HG03045 (cell line): ENCODE measurements around the gene CNOT11.
"Not testable (repeated sequence)": the region's sequence is repeated elsewhere in the genome, so short reads cannot be mapped to it uniquely, and the experiment has no call there.

Experiments
- ATAC-seq: cut with Tn5 transposase; IDR thresholded peaks from one replicate; pipeline ENCODE4 v1.9.1; 2021; ENCODE audit warnings: mild to moderate bottlenecking, moderate library complexity; ENCODE audit not compliant: unreplicated experiment

CNOT11 gene

DNA sequence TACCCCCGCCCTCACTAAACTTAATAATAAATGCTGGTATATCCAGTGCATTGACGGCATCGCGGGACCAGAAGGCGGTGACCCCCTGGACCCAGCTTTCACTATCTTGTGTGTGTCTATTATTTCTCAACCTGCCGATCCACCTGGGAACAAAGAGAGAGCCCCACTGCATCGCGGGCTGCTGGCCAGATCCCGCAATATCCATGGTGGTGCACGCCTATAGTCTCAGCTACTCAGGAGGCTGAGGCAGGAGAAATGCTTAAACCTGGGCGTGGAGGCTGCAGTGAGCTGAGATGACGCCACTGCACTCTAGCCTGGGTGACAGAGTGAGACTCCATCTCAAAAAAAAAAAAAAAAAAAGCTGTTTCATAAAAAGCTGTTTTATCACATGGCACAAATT, 7.8 kb upstream of the CNOT11 start:
- not testable (repeated sequence) for ATAC-seq

GRCh38 chr2:101245468-101245867, 7.2 kb upstream of the CNOT11 start:
- ATAC-seq = not testable (repeated sequence)

- ATAC-seq = not testable (repeated sequence)
These were observed 3.9 kb upstream of the CNOT11 start for GRCh38 chr2:101248756-101249155.

- ATAC-seq = no peak
These were observed 2.9 kb upstream of the CNOT11 start for GRCh38 chr2:101249826-101250225.

DNA sequence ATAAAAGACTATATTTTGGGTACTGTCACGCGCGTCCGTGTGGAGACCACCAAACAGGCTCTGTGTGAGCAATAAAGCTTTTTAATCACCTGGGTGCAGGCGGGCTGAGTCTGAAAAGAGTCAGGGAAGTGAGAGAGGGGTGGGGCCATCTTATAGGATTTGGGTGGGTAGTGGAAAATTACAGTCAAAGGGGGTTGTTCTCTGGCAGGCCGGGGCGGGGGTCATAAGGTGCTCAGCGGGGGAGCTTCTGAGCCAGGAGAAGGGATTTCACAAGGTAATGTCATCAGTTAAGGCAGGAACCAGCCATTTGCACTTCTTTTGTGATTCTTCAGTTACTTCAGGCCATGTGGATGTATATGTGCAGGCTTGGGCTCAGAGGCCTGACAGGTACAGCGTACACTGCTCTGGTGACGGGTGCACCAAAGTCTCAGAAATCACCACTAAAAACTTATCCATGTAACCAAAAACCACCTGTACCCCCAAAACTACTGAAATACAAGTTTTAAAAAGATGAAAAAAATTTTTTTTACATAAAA, 1.4 kb upstream of the CNOT11 start:
- not testable (repeated sequence) for ATAC-seq

DNA sequence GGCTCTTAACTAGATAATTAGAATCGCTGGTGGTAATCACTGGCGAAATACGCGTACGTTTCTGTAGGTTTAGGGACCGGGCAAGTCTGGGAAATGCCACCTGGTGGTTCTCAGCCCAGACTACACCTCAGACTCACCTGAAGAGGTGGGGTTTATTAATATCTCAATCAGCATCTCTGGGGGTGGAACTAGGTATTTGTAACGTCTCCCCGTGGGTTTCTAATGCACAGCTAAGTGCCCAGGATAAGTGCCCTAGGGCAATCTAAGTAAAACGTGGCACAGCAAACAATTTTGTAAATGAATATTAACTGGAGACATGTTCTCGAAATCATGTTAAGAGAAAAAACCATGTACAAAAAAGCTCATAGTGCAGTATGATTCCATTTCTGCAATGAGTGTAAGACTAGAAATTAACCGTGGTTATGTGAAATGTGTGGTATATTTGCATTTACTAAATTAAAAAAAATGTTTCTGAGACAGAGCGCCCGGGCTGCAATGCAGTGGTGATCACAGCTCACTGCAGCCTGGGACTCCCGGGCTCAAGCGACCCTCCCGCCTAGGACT, 760 bp upstream of the CNOT11 start:
- ATAC-seq = peak; percentile 58

- ATAC-seq = peak; percentile 54
These were observed 472 bp downstream of the CNOT11 start for GRCh38 chr2:101253013-101253702.

DNA sequence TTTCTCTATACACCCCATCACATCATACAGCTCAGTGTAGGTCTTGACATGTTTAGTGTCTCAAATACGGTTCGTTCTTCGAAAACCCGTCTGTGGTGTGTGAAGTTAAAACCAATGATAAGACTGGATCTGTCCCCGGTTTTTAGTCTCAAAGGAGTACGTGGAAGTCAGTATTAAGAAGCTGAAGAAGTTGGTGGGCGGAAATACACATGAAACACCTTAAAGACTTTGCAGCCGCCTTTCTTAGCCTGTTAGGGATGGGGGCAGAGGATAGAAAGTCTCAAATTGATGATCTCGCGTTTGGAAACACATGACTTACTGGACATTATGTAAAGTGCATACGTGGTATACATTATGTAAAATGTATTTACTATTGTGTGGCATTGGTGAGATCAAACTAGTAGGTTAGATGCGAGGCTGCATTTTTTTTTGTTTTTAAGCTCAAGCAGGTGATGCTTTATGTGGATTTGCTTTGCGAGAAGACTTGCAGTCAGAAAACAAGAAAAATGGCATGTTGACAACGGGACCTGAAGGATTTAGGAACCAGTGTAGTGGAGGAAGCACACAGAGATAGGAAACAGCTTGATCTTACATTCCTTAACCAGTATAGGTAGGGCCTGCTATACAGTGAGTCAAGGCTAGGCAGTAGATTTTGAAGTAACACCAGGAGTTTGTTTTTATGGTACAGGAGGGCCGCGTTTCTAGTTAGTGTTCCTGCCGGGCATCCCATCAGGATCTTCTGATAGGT, 1.2 kb downstream of the CNOT11 start:
- no peak for ATAC-seq

- no peak for ATAC-seq
These were observed 2.8 kb downstream of the CNOT11 start for GRCh38 chr2:101255501-101255900.

GRCh38 chr2:101256316-101256715, 3.6 kb downstream of the CNOT11 start:
- ATAC-seq = no peak

GRCh38 chr2:101258804-101259203, 6.1 kb downstream of the CNOT11 start:
- ATAC-seq = no peak

GRCh38 chr2:101262142-101262541, 9.5 kb downstream of the CNOT11 start:
- ATAC-seq = no peak

DNA sequence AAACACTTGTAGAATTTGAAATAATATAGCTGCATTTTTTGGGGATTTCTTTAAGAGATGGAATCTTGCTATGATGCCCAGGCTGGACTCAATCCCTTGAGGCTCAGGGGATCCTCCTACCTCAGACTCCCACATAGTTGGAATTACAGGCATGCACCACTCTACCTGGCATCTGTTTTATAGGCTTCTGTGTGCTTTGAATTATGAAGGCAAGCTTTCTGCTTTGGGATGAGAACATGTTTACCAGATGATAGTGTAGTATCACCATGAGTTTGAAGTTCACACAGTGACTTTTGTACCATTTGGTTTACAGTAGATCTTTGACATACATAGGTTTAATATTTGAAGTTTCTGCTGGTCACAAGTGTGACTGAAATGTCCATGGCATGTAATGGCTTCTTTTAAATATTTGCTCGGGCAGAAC, 10.7 kb downstream of the CNOT11 start:
- ATAC-seq = no peak

DNA sequence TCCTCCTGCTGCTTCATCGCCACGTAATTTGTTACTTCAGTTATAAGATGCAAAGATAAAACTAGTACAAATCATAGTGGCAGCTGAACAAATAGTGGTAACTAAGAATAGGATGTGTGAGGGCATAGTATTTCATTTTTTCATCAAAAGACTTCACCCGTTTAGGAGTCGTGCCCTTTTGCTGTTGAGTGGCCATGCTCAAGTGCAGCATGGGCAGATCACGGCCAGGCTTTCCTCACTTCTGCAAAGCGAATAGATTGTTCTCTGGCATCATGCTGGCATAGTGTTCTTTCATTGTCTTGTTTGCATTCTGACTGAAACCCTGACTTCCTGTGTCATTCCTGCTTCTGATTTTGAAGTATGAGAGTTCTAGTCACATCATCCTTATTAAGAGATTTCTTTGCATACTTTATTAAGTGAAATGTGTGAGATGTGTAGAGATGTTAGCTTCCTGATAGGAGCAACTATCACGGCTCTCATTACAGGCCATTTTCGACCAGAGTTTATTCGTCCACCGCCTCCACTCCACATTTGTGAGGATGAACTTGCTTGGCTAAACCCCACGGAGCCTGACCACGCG, 11.8 kb downstream of the CNOT11 start:
- no peak for ATAC-seq

DNA sequence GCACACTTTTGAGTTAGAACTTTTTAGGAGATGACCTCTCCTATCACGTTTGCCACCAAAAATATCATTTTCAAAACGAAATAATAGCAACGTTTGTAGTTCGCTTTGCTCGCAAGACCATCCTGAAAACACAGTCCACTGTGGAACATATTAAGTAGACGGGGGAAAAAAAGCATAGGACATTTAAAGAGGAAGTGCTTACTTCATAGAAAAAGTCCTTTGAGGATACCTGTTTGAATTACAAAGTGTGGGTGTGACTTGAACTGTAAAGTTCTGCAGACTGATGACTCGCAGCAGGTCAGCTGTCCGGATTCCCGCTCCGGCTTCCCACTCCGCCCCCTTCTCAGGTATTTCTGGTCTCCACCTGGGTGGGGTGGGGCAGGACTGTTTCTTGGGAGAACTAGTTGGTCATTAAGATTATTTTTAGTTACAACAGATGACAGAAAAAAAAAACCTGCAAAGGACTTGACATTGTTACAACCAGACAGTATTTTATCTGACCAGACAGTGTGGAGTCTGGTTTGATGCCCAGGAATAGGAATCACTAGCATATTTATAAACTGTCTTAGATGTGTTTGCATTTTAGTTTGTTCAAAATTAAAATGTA, 13.3 kb downstream of the CNOT11 start:
- ATAC-seq = no peak

GRCh38 chr2:101267671-101268656, 15.3 kb downstream of the CNOT11 start:
- no peak for ATAC-seq

GRCh38 chr2:101270700-101271259, 18.1 kb downstream of the CNOT11 start:
- no peak for ATAC-seq

- peak; percentile 67 for ATAC-seq
These were observed 19.5 kb downstream of the CNOT11 start for GRCh38 chr2:101272045-101272784.

DNA sequence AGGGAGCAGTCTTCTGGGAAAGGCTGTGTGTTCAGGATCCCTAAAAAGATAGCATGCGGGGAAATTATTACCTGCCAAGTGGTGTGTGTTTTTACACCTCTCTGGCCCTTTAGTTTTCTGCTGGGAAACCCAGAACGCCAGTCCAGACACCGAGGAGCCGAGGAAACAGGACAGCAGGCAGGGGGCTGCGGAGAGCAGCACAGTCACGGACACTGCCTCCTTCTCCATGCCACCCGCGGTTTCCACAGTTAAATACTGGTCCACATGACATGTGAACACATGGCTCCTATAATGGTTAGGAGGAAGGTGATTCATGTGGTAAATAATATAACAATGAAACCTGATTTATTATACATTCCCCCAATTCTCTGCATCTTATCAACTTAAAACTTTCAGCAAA, 20.4 kb downstream of the CNOT11 start:
- ATAC-seq = no peak
